Colonic mucosa (tissue), 4 donors: Measurements from ENCODE around the gene GSTK1. TPM values are rescaled to one million over a fixed set of nuclear protein-coding genes. Genes with fewer than 3 reads are reported as not detected.

ENCODE experiments used
- DNase-seq: peaks from one replicate; pipeline ENCODE4 v3.0.0-alpha.2; 2020
- H3K27ac ChIP-seq: fragments of 200-600 bp; one replicate; pipeline ENCODE4 v1.8.0; 2021
- H3K27me3 ChIP-seq: fragments of 200-600 bp; one replicate; pipeline ENCODE4 v1.8.0; 2021
- H3K36me3 ChIP-seq: fragments of 200-600 bp; one replicate; pipeline ENCODE4 v1.8.0; 2021
- H3K4me1 ChIP-seq: fragments of 200-600 bp; one replicate; pipeline ENCODE4 v1.8.0; 2021; ENCODE audit warnings: mild to moderate bottlenecking
- H3K4me3 ChIP-seq: fragments of 200-600 bp; one replicate; pipeline ENCODE4 v1.8.0; 2021
- H3K9ac ChIP-seq, 2 donors: one replicate each; pipeline ENCODE4 v1.7.0; 2013; ENCODE audit warnings: control low read depth in 2 of 2, low read depth in 2 of 2, low read length in 2 of 2
- H3K9me3 ChIP-seq: fragments of 200-600 bp; one replicate; pipeline ENCODE4 v1.8.0; 2021
- CTCF ChIP-seq: fragments of 200-600 bp; IDR thresholded peaks from one replicate; pipeline ENCODE4 v1.8.0; 2022; ENCODE audit warnings: antibody characterized with exemption, mild to moderate bottlenecking
- intact Hi-C: fragments of 100-400 bp; cut with DNase I; formaldehyde crosslinking; loops from one replicate; pipeline ENCODE4 v1.14.1; 2022
- total RNA-seq, 2 donors: library from RNA; stranded (reverse); fragmentation: NEBNext Ultra II Directional in 1 of 2; extraction: Animal tissue kit (Norgen Biotek cat#: 25700) in 1 of 2; gene quantifications; one replicate each; pipeline ENCODE4 v1.2.1, GENCODE V29; 2021
- donor health status: healthy.
- donor health status: DM: no; HTN: no; CAD: no.
- donor health status: DM: no; HTN: no; CAD: no.

GSTK1 gene
- total RNA-seq, 2 donors from 2014 or later = 210 to 272 TPM

DNA sequence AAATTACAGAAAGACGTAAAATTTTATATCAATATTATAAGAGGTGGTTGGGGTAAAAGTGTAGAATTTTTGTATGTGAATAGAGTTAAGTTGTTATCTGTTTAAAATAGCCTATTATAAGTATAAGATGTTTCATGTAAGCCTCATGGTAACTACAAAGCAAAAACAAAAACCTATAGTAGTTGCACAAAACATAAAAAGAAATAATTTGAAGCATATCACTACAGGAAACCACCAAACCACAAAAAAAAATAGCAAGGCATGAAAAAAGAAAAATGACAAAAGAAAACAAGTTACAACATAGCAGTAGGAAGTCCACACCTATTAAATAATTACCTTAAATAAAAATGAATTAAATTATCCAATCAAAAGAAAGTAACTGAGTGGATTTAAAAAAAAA is 12.4 kb upstream of the GSTK1 start:
- Histone ChIP-seq H3K27ac (no peak overlapping the region), H3K27me3 (no peaks in the 10 kb centered on the region), H3K36me3 (no peaks in the 10 kb centered on the region), H3K4me3 (no peak overlapping the region), H3K4me1 (no peaks in the 10 kb centered on the region), H3K9me3 (no peaks in the 10 kb centered on the region), H3K9ac (no peak overlapping the region)
- DNase-seq = no peak
- no peak for TF ChIP-seq CTCF
- intact Hi-C loops = no loop called here

- no peak overlapping the region for H3K9ac ChIP-seq
- intact Hi-C loops = no loop called here
- no peak for TF ChIP-seq CTCF
- H3K27ac ChIP-seq = no peak overlapping the region
- no peaks in the 10 kb centered on the region for H3K4me1 ChIP-seq
- no peaks in the 10 kb centered on the region for H3K27me3 ChIP-seq
- DNase-seq = no peak
- H3K4me3 ChIP-seq = no peak overlapping the region
- no peaks in the 10 kb centered on the region for H3K9me3 ChIP-seq
- no peaks in the 10 kb centered on the region for H3K36me3 ChIP-seq
Observed at GRCh38 chr7:143252006-143252405, 11.2 kb upstream of the GSTK1 start.

- Histone ChIP-seq H3K4me1 (no peaks in the 10 kb centered on the region), H3K27me3 (no peaks in the 10 kb centered on the region), H3K36me3 (no peaks in the 10 kb centered on the region), H3K9me3 (no peaks in the 10 kb centered on the region), H3K9ac (no peak overlapping the region), H3K4me3 (no peak overlapping the region), H3K27ac (no peak overlapping the region)
- intact Hi-C loops = no loop called here
- no peak for DNase-seq
- no peak for TF ChIP-seq CTCF
Observed at GRCh38 chr7:143255564-143255963, 7.7 kb upstream of the GSTK1 start.

DNA sequence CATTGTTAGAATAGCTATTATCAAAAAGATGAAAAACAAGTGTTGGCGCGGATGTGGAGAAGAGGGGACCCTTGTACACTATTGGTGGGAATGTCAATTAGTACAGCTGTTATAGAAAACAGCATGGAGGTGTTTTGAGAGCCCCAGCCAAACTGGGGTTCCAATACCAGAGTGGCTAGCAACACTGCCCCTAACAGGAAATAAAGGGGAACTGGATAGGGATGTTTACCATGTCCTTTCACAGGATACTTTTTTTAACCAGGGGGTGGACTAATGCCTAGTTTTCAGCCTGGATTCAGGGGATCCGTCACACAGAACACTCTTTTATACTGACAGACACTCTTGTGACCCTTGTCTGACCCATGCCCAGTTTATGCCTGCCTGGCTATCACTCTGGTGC is 6.9 kb upstream of the GSTK1 start:
- Histone ChIP-seq H3K9me3 (no peaks in the 10 kb centered on the region), H3K9ac (no peak overlapping the region), H3K4me3 (no peak overlapping the region), H3K36me3 (no peaks in the 10 kb centered on the region), H3K27ac (no peak overlapping the region), H3K4me1 (no peaks in the 10 kb centered on the region), H3K27me3 (no peaks in the 10 kb centered on the region)
- no peak for TF ChIP-seq CTCF
- intact Hi-C loops = no loop called here
- DNase-seq = no peak

DNA sequence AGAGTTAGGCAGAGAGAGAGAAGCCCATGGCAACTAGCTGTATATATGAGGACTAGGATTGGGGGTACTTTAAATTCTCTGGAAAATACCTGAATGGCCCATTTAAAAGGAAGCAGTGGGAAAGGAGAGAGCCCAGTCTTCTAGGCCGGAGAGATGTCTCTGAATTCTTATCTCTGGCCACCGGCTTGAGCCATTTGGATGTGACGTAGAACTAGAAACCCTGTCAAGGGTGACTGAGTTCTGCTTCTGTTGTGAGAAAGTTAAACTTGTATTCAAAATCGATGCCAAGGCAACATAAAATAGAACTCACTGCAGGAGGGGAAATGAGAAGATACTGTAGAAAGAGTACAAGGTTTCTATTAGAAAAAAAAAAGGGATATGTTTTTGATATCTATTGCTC is 6.3 kb upstream of the GSTK1 start:
- TF ChIP-seq CTCF = no peak
- Histone ChIP-seq H3K36me3 (no peaks in the 10 kb centered on the region), H3K9me3 (no peaks in the 10 kb centered on the region), H3K9ac (no peak overlapping the region), H3K4me3 (no peak overlapping the region), H3K27ac (no peak overlapping the region), H3K27me3 (no peaks in the 10 kb centered on the region), H3K4me1 (no peaks in the 10 kb centered on the region)
- intact Hi-C loops = no loop called here
- no peak for DNase-seq

GRCh38 chr7:143257501-143257900 is 5.7 kb upstream of the GSTK1 start:
- TF ChIP-seq CTCF = no peak
- DNase-seq = no peak
- H3K27me3 ChIP-seq = no peaks in the 10 kb centered on the region
- no peak overlapping the region for H3K4me3 ChIP-seq
- intact Hi-C loops = no loop called here
- no peaks in the 10 kb centered on the region for H3K9me3 ChIP-seq
- no peak overlapping the region for H3K9ac ChIP-seq
- H3K27ac ChIP-seq = no peak overlapping the region
- H3K36me3 ChIP-seq = no peaks in the 10 kb centered on the region
- no peaks in the 10 kb centered on the region for H3K4me1 ChIP-seq
